ENCODE results near the gene CP. TPM values are rescaled to one million over a fixed set of nuclear protein-coding genes. Genes with fewer than 3 reads are reported as not detected.

The CP gene
- polyA plus RNA-seq, 3 donors = 0.04 TPM; not detected in 2

GRCh38 chr3:149153402-149153801 lies 68.2 kb downstream of the CP start:
- intact Hi-C loops (cut with micrococcal nuclease) = no loop called here
- Mint-ChIP-seq H3K27ac (peak overlapping the region in 2 of 7 donors; percentile 20 to 65), H3K4me1 (peaks cover 13% of the 10 kb centered on the region), H3K4me3 (no peak overlapping the region), H3K36me3 (peaks cover 65 to 72% of the 10 kb centered on the region in 2 donors), H3K27me3 (ENCODE audit: low read depth in 3 of 3) (no peaks in the 10 kb centered on the region), H3K9me3 (no peaks in the 10 kb centered on the region)
- H3K4me1 ChIP-seq (ENCODE audit: control insufficient read depth in 1 of 2, insufficient read depth in 2 of 2, low read length in 2 of 2) = peaks cover 11 to 18% of the 10 kb centered on the region in 2 donors
- H4K20me1 ChIP-seq (ENCODE audit: insufficient read depth, low read length) = no peaks in the 10 kb centered on the region
- peak overlapping the region in 1 of 2 donors; percentile 74 for H3K27ac ChIP-seq (ENCODE audit: low read depth in 1 of 2, low read length in 2 of 2)
- no peaks in the 10 kb centered on the region for H3K27me3 ChIP-seq (ENCODE audit: control insufficient read depth in 2 of 2, insufficient read depth in 2 of 2, low read length in 2 of 2)
- H3K9ac ChIP-seq (ENCODE audit: insufficient read depth, low read length, poor library complexity, severe bottlenecking) = no peak overlapping the region
- H3K4me3 ChIP-seq (replicated peaks in 1 of 3; ENCODE audit: low read depth in 2 of 3, low read length in 3 of 3) = no peak overlapping the region
- H3K4me2 ChIP-seq (replicated peaks; ENCODE audit: extremely low read depth, low read length, poor library complexity, severe bottlenecking) = no peak overlapping the region
- peaks cover 59 to 87% of the 10 kb centered on the region in 2 donors for H3K36me3 ChIP-seq (replicated peaks in 1 of 2; ENCODE audit: control insufficient read depth in 1 of 2, insufficient read depth in 2 of 2, low read length in 2 of 2)
- peaks cover 12% of the 10 kb centered on the region for H3K79me2 ChIP-seq (ENCODE audit: insufficient read depth, low read length)
- no peak for TF ChIP-seq CTCF (IDR thresholded peaks at IDR 0.05)
- no peak for DNase-seq
- H2AFZ ChIP-seq (ENCODE audit: insufficient read depth, low read depth, low read length, poor library complexity, severe bottlenecking) = no peak overlapping the region
- H3K9me3 ChIP-seq (replicated peaks in 1 of 2; ENCODE audit: control insufficient read depth in 1 of 2, insufficient read depth in 1 of 2, low read length in 2 of 2) = no peaks in the 10 kb centered on the region

- H3K4me1 Mint-ChIP-seq = peaks cover 13% of the 10 kb centered on the region
- H3K4me3 Mint-ChIP-seq = no peak overlapping the region
Measured at GRCh38 chr3:149152420-149152819, 69.2 kb downstream of the CP start.

More at GRCh38 chr3:149152420-149152819, 69.2 kb downstream of the CP start:
- Histone ChIP-seq H3K4me1 (ENCODE audit: control insufficient read depth in 1 of 2, insufficient read depth in 2 of 2, low read length in 2 of 2) (peaks cover 17 to 22% of the 10 kb centered on the region in 2 donors), H3K9ac (ENCODE audit: insufficient read depth, low read length, poor library complexity, severe bottlenecking) (no peak overlapping the region), H2AFZ (ENCODE audit: insufficient read depth, low read depth, low read length, poor library complexity, severe bottlenecking) (no peak overlapping the region), H3K4me3 (replicated peaks in 1 of 3; ENCODE audit: low read depth in 2 of 3, low read length in 3 of 3) (no peak overlapping the region), H3K4me2 (replicated peaks; ENCODE audit: extremely low read depth, low read length, poor library complexity, severe bottlenecking) (no peak overlapping the region), H3K9me3 (replicated peaks in 1 of 2; ENCODE audit: control insufficient read depth in 1 of 2, insufficient read depth in 1 of 2, low read length in 2 of 2) (no peaks in the 10 kb centered on the region), H3K27me3 (ENCODE audit: control insufficient read depth in 2 of 2, insufficient read depth in 2 of 2, low read length in 2 of 2) (no peaks in the 10 kb centered on the region), H4K20me1 (ENCODE audit: insufficient read depth, low read length) (no peaks in the 10 kb centered on the region), H3K79me2 (ENCODE audit: insufficient read depth, low read length) (peaks cover 12% of the 10 kb centered on the region), H3K27ac (ENCODE audit: low read depth in 1 of 2, low read length in 2 of 2) (peak overlapping the region in 1 of 2 donors; percentile 74), H3K36me3 (replicated peaks in 1 of 2; ENCODE audit: control insufficient read depth in 1 of 2, insufficient read depth in 2 of 2, low read length in 2 of 2) (peaks cover 49 to 80% of the 10 kb centered on the region in 2 donors)
- Mint-ChIP-seq H3K36me3 (peaks cover 60 to 62% of the 10 kb centered on the region in 2 donors), H3K9me3 (no peaks in the 10 kb centered on the region), H3K27ac (peak overlapping the region in 5 of 7 donors; percentile 50 to 84 (median 64)), H3K27me3 (ENCODE audit: low read depth in 3 of 3) (no peaks in the 10 kb centered on the region)
- WGBS (ENCODE audit: insufficient coverage) = 60% methylated on average over 1 of the region's 2 CpGs
- intact Hi-C loops (cut with micrococcal nuclease) = no loop called here
- TF ChIP-seq CTCF (IDR thresholded peaks at IDR 0.05) = no peak
- DNase-seq = peak; percentile 27 to 53 (median 52)

Measured in CD14-positive monocyte (primary cell).